Prostate gland (tissue), 2 donors: ENCODE measurements around the gene ITPRID1. TPM values are rescaled to one million over a fixed set of nuclear protein-coding genes. Genes with fewer than 3 reads are reported as not detected.

ENCODE experiments used
- DNase-seq: peaks from one replicate; pipeline ENCODE4 v3.0.0-alpha.2; 2019; ENCODE audit warnings: low spot score
- H3K27ac ChIP-seq, 2 donors: fragments of 200-600 bp; sonication (generic); 2 replicates each; pipeline ENCODE4 v1.5.1; 2017 to 2019
- H3K27me3 ChIP-seq: fragments of 200-600 bp; sonication (generic); replicated peaks from 2 replicates; pipeline ENCODE4 v1.5.1; 2019; ENCODE audit not compliant: insufficient read depth
- H3K36me3 ChIP-seq, 2 donors: fragments of 200-600 bp; sonication (generic); 1 replicate in 1 of 2; 2 replicates in 1 of 2; pipeline versions ENCODE4 v1.5.1 to v1.8.1; 2017 to 2019
- H3K4me1 ChIP-seq: fragments of 200-600 bp; sonication (generic); replicated peaks from 2 replicates; pipeline ENCODE4 v1.5.1; 2019
- H3K4me3 ChIP-seq, 2 donors: fragments of 200-600 bp; sonication (generic); 2 replicates each; pipeline ENCODE4 v1.5.1; 2017 to 2019
- H3K9me3 ChIP-seq: fragments of 200-600 bp; sonication (generic); 2 replicates; pipeline ENCODE4 v1.5.1; 2017
- POLR2A ChIP-seq: fragments of 450-650 bp; IDR thresholded peaks from one replicate; pipeline ENCODE4 v1.6.1; 2016; ENCODE audit warnings: antibody characterized with exemption, mild to moderate bottlenecking
- POLR2AphosphoS5 ChIP-seq: sonication (generic); formaldehyde crosslinking; IDR thresholded peaks from one replicate; pipeline ENCODE4 v1.6.1; 2017; ENCODE audit warnings: antibody characterized with exemption
- WGBS: methylation state at CpG from one replicate; pipeline ENCODE4 v1.1.5; 2018; 5-methylcytosine and 5-hydroxymethylcytosine counted together
- intact Hi-C: fragments of 100-400 bp; cut with DNase I; formaldehyde crosslinking; loops from one replicate; pipeline ENCODE4 v1.14.2; 2022
- total RNA-seq, 2 donors: library from RNA; depleted of rRNA; stranded (reverse); fragments of >200 nt; gene quantifications; one replicate each; pipeline ENCODE4 v1.1.0, GENCODE V29; 2016
- TF ChIP-seq, protein P1 (sequence below), 4 experiments: fragments of 200-600 bp in 2 of 4; fragments of 450-650 bp in 2 of 4; sonication (generic) in 2 of 4; IDR thresholded peaks; 1 replicate in 3 of 4; 2 replicates in 1 of 4; pipeline ENCODE4 v1.5.1; 2016 to 2019; ENCODE audit warnings: antibody characterized with exemption in 4 of 4, mild to moderate bottlenecking in 2 of 4, moderate library complexity in 2 of 4

Gene ITPRID1
- total RNA-seq, 2 donors from 2014 or later = 0.17 TPM; not detected in 1

DNA sequence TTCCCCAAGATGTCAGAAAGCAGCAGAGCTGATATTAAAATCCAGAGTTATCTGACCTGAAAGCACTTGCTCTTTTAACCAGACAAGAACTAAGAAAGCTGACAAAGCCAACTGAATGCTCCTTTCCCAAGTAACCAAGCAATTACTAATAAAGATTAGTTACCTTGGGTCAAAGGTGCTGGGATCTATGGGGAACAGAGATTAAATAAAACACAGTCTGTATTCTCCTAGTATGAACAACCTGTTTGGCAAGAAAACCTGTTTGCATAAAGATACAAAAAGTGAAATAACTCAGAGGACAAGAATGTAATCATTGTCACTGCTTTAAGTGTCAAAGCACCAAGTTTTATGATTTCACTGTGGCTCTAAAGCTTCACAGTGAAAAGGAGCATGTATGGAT lies 35.7 kb downstream of the ITPRID1 start:
- Histone ChIP-seq H3K27ac (no peak overlapping the region), H3K4me1 (no peaks in the 10 kb centered on the region), H3K9me3 (no peaks in the 10 kb centered on the region), H3K4me3 (no peak overlapping the region), H3K36me3 (no peaks in the 10 kb centered on the region), H3K27me3 (no peaks in the 10 kb centered on the region)
- no peak for DNase-seq
- TF ChIP-seq, protein P1, sequence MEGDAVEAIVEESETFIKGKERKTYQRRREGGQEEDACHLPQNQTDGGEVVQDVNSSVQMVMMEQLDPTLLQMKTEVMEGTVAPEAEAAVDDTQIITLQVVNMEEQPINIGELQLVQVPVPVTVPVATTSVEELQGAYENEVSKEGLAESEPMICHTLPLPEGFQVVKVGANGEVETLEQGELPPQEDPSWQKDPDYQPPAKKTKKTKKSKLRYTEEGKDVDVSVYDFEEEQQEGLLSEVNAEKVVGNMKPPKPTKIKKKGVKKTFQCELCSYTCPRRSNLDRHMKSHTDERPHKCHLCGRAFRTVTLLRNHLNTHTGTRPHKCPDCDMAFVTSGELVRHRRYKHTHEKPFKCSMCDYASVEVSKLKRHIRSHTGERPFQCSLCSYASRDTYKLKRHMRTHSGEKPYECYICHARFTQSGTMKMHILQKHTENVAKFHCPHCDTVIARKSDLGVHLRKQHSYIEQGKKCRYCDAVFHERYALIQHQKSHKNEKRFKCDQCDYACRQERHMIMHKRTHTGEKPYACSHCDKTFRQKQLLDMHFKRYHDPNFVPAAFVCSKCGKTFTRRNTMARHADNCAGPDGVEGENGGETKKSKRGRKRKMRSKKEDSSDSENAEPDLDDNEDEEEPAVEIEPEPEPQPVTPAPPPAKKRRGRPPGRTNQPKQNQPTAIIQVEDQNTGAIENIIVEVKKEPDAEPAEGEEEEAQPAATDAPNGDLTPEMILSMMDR (IDR thresholded peaks at IDR 0.05) = no peak
- TF ChIP-seq POLR2AphosphoS5 = no peak
- TF ChIP-seq POLR2A = no peak
- intact Hi-C loops = no loop called here

DNA sequence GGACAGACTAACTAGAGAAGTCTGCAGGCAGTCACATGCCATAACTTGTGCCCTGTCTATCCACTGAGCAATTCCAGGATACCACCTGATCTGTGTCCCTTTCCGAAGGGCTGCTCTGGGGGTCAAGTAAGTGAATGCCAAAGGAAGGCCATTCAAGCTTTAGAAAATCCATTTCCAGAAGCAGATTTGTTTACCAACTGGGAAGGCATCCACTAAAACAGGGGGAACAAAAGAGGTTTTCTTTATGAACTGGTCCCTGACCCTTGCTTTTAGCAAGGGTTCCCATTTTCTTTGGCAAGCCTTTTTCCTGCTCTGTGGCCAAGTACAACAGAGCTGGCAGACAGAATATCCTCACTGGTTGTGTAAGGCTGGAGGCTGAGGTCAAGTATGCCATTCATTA lies 36.5 kb downstream of the ITPRID1 start:
- H3K36me3 ChIP-seq = no peaks in the 10 kb centered on the region
- WGBS = 77% methylated on average over 1 of the region's 1 CpG
- no peak overlapping the region for H3K4me3 ChIP-seq
- no peak overlapping the region for H3K27ac ChIP-seq
- H3K27me3 ChIP-seq = no peaks in the 10 kb centered on the region
- no peaks in the 10 kb centered on the region for H3K4me1 ChIP-seq
- intact Hi-C loops = no loop called here
- H3K9me3 ChIP-seq = no peaks in the 10 kb centered on the region
- DNase-seq = no peak
- TF ChIP-seq, protein P1 (IDR thresholded peaks at IDR 0.05) = no peak
- no peak for TF ChIP-seq POLR2AphosphoS5
- TF ChIP-seq POLR2A = no peak

- H3K27me3 ChIP-seq = no peaks in the 10 kb centered on the region
- no peaks in the 10 kb centered on the region for H3K36me3 ChIP-seq
- peak; percentile 36 for DNase-seq
- intact Hi-C loops = no loop called here
- TF ChIP-seq POLR2AphosphoS5 (peak; percentile 42), POLR2A (no peak)
- TF ChIP-seq, protein P1 (IDR thresholded peaks at IDR 0.05) = no peak
- H3K4me3 ChIP-seq = no peak overlapping the region
- no peaks in the 10 kb centered on the region for H3K9me3 ChIP-seq
- no peaks in the 10 kb centered on the region for H3K4me1 ChIP-seq
- no peak overlapping the region for H3K27ac ChIP-seq
These were observed 39.8 kb downstream of the ITPRID1 start for GRCh38 chr7:31553661-31554081.

DNA sequence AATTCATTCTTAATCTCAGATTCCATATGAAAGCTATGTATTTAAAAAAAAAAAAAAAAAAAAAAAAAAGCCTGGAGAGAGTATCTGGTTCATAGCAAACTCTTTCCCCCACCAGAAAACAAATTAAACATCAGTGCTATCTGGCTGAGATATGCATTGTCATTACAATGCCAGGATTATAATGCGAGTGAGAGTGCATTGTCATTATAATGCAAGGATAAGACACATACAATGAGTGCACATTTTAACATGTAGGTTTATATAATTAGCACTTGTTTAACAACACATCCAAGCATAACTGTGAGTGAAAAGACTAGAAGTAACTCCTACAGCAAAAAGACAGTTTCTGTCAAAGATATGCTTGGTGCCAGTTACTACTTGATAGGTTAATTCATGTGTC lies 48.1 kb downstream of the ITPRID1 start:
- no peaks in the 10 kb centered on the region for H3K36me3 ChIP-seq
- intact Hi-C loops = no loop called here
- WGBS = 82% methylated on average over 1 of the region's 1 CpG
- no peak overlapping the region for H3K4me3 ChIP-seq
- no peak for DNase-seq
- H3K9me3 ChIP-seq = no peaks in the 10 kb centered on the region
- no peak overlapping the region for H3K27ac ChIP-seq
- H3K27me3 ChIP-seq = no peaks in the 10 kb centered on the region
- no peaks in the 10 kb centered on the region for H3K4me1 ChIP-seq
- no peak for TF ChIP-seq POLR2A
- TF ChIP-seq, protein P1 (IDR thresholded peaks at IDR 0.05) = no peak
- TF ChIP-seq POLR2AphosphoS5 = no peak

- TF ChIP-seq, protein P1 (IDR thresholded peaks at IDR 0.05) = no peak
- TF ChIP-seq POLR2A (no peak), POLR2AphosphoS5 (no peak)
- WGBS = 51% methylated on average over 5 of the region's 5 CpGs
- no peak for DNase-seq
These were observed 49.6 kb downstream of the ITPRID1 start for GRCh38 chr7:31563522-31563921.

More at GRCh38 chr7:31563522-31563921, 49.6 kb downstream of the ITPRID1 start:
- Histone ChIP-seq H3K36me3 (no peaks in the 10 kb centered on the region), H3K9me3 (no peaks in the 10 kb centered on the region), H3K27ac (no peak overlapping the region), H3K4me1 (no peaks in the 10 kb centered on the region), H3K27me3 (no peaks in the 10 kb centered on the region), H3K4me3 (no peak overlapping the region)
- intact Hi-C loops = no loop called here
